ENCODE results near the gene CDYL2. TPM values are rescaled to one million over a fixed set of nuclear protein-coding genes. Genes with fewer than 3 reads are reported as not detected.

Gene CDYL2
- total and polyA plus RNA-seq, 2 experiments from 2014 or later, result 7.4 to 12.2 TPM

GRCh38 chr16:80725566-80726162 lies 78.7 kb downstream of the CDYL2 start:
- Histone ChIP-seq H3K4me3 (no peak overlapping the region), H3K79me2 (no peaks in the 10 kb centered on the region), H3K4me2 (no peak overlapping the region), H3K27ac (no peak overlapping the region), H2AFZ (no peak overlapping the region), H3K9me2 (replicated peaks; ENCODE audit: insufficient read depth) (no peaks in the 10 kb centered on the region), H3K9me3 (ENCODE audit: low read depth) (no peaks in the 10 kb centered on the region), H3K36me3 (replicated peaks; ENCODE audit: insufficient read depth, low read depth) (no peaks in the 10 kb centered on the region), H3K27me3 (no peaks in the 10 kb centered on the region), H4K20me1 (ENCODE audit: insufficient read depth, poor library complexity, severe bottlenecking) (no peaks in the 10 kb centered on the region), H3K4me1 (ENCODE audit: insufficient read depth) (no peaks in the 10 kb centered on the region)
- TF ChIP-seq EZH2 (IDR thresholded peaks at IDR 0.05; ENCODE audit: borderline replicate concordance), result no peak
- TF ChIP-seq CTCF (IDR thresholded peaks at IDR 0.05; ENCODE audit: poor library complexity), result no peak
- no peak for TF ChIP-seq EZH2phosphoT487 (IDR thresholded peaks at IDR 0.05; ENCODE audit: low read depth, severe bottlenecking, unreplicated experiment)
- WGBS (ENCODE audit: low lambda C conversion rate, missing lambda C conversion rate), result 91% methylated on average over 9 of the region's 9 CpGs
- DNase-seq (ENCODE audit: low spot score), result peak; percentile 18

GRCh38 chr16:80723981-80724380 lies 80.4 kb downstream of the CDYL2 start:
- TF ChIP-seq EZH2 (IDR thresholded peaks at IDR 0.05; ENCODE audit: borderline replicate concordance), result no peak
- no peak overlapping the region for H3K4me3 ChIP-seq
- H3K9me3 ChIP-seq (ENCODE audit: low read depth), result no peaks in the 10 kb centered on the region
- H3K79me2 ChIP-seq, result no peaks in the 10 kb centered on the region
- DNase-seq (ENCODE audit: low spot score), result no peak
- H3K27ac ChIP-seq, result no peak overlapping the region
- no peaks in the 10 kb centered on the region for H3K4me1 ChIP-seq (ENCODE audit: insufficient read depth)
- no peaks in the 10 kb centered on the region for H3K36me3 ChIP-seq (replicated peaks; ENCODE audit: insufficient read depth, low read depth)
- no peak overlapping the region for H2AFZ ChIP-seq
- H3K27me3 ChIP-seq, result no peaks in the 10 kb centered on the region
- H3K9me2 ChIP-seq (replicated peaks; ENCODE audit: insufficient read depth), result no peaks in the 10 kb centered on the region
- H4K20me1 ChIP-seq (ENCODE audit: insufficient read depth, poor library complexity, severe bottlenecking), result no peaks in the 10 kb centered on the region
- H3K4me2 ChIP-seq, result no peak overlapping the region

- Histone ChIP-seq H3K9me2 (replicated peaks; ENCODE audit: insufficient read depth) (no peaks in the 10 kb centered on the region), H3K4me3 (no peak overlapping the region), H3K4me1 (ENCODE audit: insufficient read depth) (peaks cover 2% of the 10 kb centered on the region), H3K79me2 (no peaks in the 10 kb centered on the region), H3K27ac (no peak overlapping the region), H3K27me3 (no peaks in the 10 kb centered on the region), H3K9me3 (ENCODE audit: low read depth) (no peaks in the 10 kb centered on the region), H3K36me3 (replicated peaks; ENCODE audit: insufficient read depth, low read depth) (no peaks in the 10 kb centered on the region), H4K20me1 (ENCODE audit: insufficient read depth, poor library complexity, severe bottlenecking) (no peaks in the 10 kb centered on the region), H2AFZ (no peak overlapping the region), H3K4me2 (no peak overlapping the region)
- 79% methylated on average over 4 of the region's 4 CpGs for WGBS (ENCODE audit: low lambda C conversion rate, missing lambda C conversion rate)
- no peak for TF ChIP-seq EZH2 (IDR thresholded peaks at IDR 0.05; ENCODE audit: borderline replicate concordance)
- TF ChIP-seq EZH2phosphoT487 (IDR thresholded peaks at IDR 0.05; ENCODE audit: low read depth, severe bottlenecking, unreplicated experiment), result no peak
- TF ChIP-seq CTCF (IDR thresholded peaks at IDR 0.05; ENCODE audit: poor library complexity), result no peak
- DNase-seq (ENCODE audit: low spot score), result no peak
Measured at GRCh38 chr16:80723091-80723490, 81.3 kb downstream of the CDYL2 start.

GRCh38 chr16:80720804-80721371 lies 83.5 kb downstream of the CDYL2 start:
- Histone ChIP-seq H3K79me2 (no peaks in the 10 kb centered on the region), H3K4me1 (ENCODE audit: insufficient read depth) (peaks cover 3% of the 10 kb centered on the region), H3K27me3 (no peaks in the 10 kb centered on the region), H3K4me3 (no peak overlapping the region), H3K9me2 (replicated peaks; ENCODE audit: insufficient read depth) (no peaks in the 10 kb centered on the region), H2AFZ (no peak overlapping the region), H3K9me3 (ENCODE audit: low read depth) (no peaks in the 10 kb centered on the region), H4K20me1 (ENCODE audit: insufficient read depth, poor library complexity, severe bottlenecking) (no peaks in the 10 kb centered on the region), H3K27ac (no peak overlapping the region), H3K4me2 (no peak overlapping the region), H3K36me3 (replicated peaks; ENCODE audit: insufficient read depth, low read depth) (no peaks in the 10 kb centered on the region)
- WGBS (ENCODE audit: low lambda C conversion rate, missing lambda C conversion rate), result 85% methylated on average over 5 of the region's 5 CpGs
- TF ChIP-seq EZH2phosphoT487 (IDR thresholded peaks at IDR 0.05; ENCODE audit: low read depth, severe bottlenecking, unreplicated experiment), result no peak
- TF ChIP-seq EZH2 (IDR thresholded peaks at IDR 0.05; ENCODE audit: borderline replicate concordance), result no peak
- no peak for TF ChIP-seq CTCF (IDR thresholded peaks at IDR 0.05; ENCODE audit: poor library complexity)
- DNase-seq (ENCODE audit: low spot score), result no peak

Measured in hepatocyte (in vitro differentiated cells).